Eye (tissue), 1 donor: ENCODE results near the gene LRRC30.

Source experiments
- DNase-seq: peaks from one replicate; pipeline ENCODE4 v3.0.0-alpha.2; 2015

LRRC30 gene

GRCh38 chr18:7242926-7243325 lies 12.0 kb downstream of the LRRC30 start:
- no peak for DNase-seq

- peak; percentile 62 for DNase-seq
Measured at GRCh38 chr18:7248877-7249276, 18.0 kb downstream of the LRRC30 start.

GRCh38 chr18:7254163-7254562 lies 23.3 kb downstream of the LRRC30 start:
- DNase-seq = no peak

GRCh38 chr18:7255054-7255453 lies 24.2 kb downstream of the LRRC30 start:
- no peak for DNase-seq

- no peak for DNase-seq
Measured at GRCh38 chr18:7255643-7256042, 24.8 kb downstream of the LRRC30 start.

- no peak for DNase-seq
Measured at GRCh38 chr18:7256618-7257425, 25.9 kb downstream of the LRRC30 start.

GRCh38 chr18:7257426-7257740 lies 26.5 kb downstream of the LRRC30 start:
- no peak for DNase-seq

GRCh38 chr18:7259475-7259874 lies 28.6 kb downstream of the LRRC30 start:
- peak; percentile 38 for DNase-seq

- no peak for DNase-seq
Measured at GRCh38 chr18:7261199-7261598, 30.3 kb downstream of the LRRC30 start.

- DNase-seq = no peak
Measured at GRCh38 chr18:7267973-7268372, 37.1 kb downstream of the LRRC30 start.

- no peak for DNase-seq
Measured at GRCh38 chr18:7269942-7270341, 39.1 kb downstream of the LRRC30 start.

GRCh38 chr18:7272311-7273049 lies 41.6 kb downstream of the LRRC30 start:
- peak; percentile 91 for DNase-seq

GRCh38 chr18:7273301-7273921 lies 42.5 kb downstream of the LRRC30 start:
- peak; percentile 16 for DNase-seq

- DNase-seq = no peak
Measured at GRCh38 chr18:7281579-7281978, 50.7 kb downstream of the LRRC30 start.
